Lower leg skin (tissue), 3 donors: ENCODE measurements around the gene QRICH2.

Source experiments
- CTCF ChIP-seq, 3 donors: fragments of 450-650 bp; IDR thresholded peaks; one replicate each; pipeline ENCODE4 v1.5.1; 2016; ENCODE audit warnings: antibody characterized with exemption in 3 of 3, mild to moderate bottlenecking in 3 of 3, moderate library complexity in 2 of 3
- POLR2A ChIP-seq, 2 donors: fragments of 450-650 bp; IDR thresholded peaks; one replicate each; pipeline ENCODE4 v1.6.1; 2016 to 2017; ENCODE audit warnings: antibody characterized with exemption in 2 of 2, mild to moderate bottlenecking in 1 of 2, moderate library complexity in 1 of 2

- TF ChIP-seq CTCF (IDR thresholded peaks at IDR 0.05) (no peak), POLR2A (IDR thresholded peaks at IDR 0.05) (no peak)
Observed at GRCh38 chr17:76317535-76317934, 9.5 kb upstream of the QRICH2 start.
